Posterior cingulate gyrus (tissue), 11 donors: ENCODE measurements around the gene LDLRAP1.

Experiments used
- DNase-seq, 10 donors: peaks; one replicate each; pipeline versions ENCODE4 v3.0.0 to v3.0.0-alpha.2; 2020 to 2021; ENCODE audit warnings: mixed read lengths in 3 of 10
- intact Hi-C: fragments of 100-400 bp; cut with DNase I; formaldehyde crosslinking; loops from one replicate; pipeline ENCODE4 v1.15.1; 2023

Gene LDLRAP1

DNA sequence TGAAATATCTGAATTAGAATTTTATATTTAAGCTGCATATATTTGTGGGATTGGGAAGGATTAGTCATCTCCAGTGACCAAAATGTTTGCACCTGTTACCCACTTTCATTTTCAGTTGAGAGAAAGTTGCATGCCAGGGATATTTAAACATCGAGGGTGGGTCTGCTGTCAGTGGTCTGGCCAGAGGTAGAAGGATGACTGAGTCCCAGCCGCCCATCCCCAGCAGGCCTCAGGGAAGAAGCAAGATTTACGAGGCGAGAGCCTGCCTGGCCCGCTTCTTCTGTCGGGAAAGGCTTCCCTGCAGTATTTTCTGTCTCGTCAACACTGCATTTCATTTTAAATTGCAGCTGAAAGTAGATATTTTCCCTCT, 71.8 kb downstream of the LDLRAP1 start:
- intact Hi-C loops = loop anchor here (5.0 kb wide), 3 partner anchors 53 to 182 kb away; no protein-coding TSS in a partner anchor
- DNase-seq = no peak

DNA sequence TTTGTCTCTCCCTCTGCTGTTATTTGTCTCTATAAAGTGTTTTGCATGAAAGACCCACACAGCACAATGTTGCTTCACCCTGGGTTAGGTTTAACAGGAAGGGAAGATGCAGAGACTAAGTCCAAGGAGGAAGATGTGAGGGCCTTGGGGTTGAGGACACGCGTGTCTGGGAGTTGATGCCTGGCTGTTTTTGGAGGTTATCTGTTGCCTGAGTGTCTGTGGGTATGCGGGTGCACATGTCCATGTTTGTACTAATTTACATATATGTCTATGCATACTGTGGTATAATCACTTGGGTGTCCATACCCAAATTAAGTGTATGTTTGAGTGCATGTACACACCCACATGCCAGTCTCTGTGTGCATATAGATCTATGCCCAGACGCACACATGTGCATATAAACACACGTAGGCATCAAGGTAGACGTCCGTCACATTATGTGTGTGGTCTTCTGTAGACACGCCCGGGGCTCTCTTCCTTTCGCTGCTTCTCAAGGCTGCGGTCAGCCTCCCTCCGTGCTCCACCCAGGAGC, 72.2 kb downstream of the LDLRAP1 start:
- no peak for DNase-seq
- intact Hi-C loops = loop anchor here (2.0 to 5.0 kb wide), 4 partner anchors 53 to 185 kb away; partner anchors contain the start of gene MACO1

DNA sequence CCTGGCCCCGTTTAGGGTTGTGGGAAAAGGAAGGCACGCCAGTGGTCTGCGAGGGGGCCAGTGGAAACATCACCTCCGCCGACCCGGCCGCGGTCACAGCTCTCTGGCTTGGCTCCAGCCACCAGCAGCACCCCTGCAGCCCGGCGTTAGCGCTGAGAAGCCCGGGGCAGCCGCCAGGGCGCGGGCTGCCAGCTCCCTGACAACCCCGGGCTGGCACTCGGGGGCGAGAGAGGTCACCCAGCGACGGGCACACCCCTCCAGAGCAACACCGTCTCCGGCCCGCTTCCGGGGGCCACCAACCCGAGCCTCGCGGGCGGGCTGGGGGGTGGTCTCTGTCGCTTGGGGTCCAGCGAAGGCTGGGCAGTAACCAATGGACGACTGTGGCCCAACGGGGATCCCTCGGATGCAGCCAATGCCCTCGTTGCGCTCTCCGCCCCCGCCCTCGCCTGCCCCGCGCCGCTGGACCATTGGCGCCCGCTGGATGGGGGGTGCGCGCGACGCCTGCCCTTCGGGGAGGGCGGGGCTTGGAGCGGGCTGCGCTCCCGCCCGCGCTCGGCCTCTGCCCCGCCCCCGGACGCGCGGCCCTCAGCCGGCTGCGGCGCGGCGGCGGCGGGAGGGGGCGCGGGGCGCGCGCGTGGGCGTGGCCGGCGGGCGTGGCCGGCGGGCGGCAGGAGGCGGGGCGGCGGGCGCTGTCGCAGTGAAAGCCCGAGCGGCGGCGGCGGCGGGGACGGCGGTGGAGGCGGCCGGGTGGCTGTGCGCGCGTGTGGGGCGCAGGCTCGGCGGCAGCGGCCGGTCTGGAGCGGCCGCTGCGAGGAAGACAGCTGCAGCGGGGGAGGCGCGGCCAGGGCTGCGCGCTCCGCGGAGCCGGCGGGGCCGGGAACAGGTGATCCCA, 72.9 kb downstream of the LDLRAP1 start, which contains the start of gene MAN1C1:
MAN1C1 (plus strand) TSS at position 697 of the 892 bp plus-strand sequence. CDS start 1,007 bp downstream, outside the sequence.
- peak; percentile 84 to 98 (median 88) for DNase-seq
- intact Hi-C loops = loop anchor here (2.0 to 5.0 kb wide), 4 partner anchors 54 to 186 kb away; partner anchors contain the start of gene MACO1

DNA sequence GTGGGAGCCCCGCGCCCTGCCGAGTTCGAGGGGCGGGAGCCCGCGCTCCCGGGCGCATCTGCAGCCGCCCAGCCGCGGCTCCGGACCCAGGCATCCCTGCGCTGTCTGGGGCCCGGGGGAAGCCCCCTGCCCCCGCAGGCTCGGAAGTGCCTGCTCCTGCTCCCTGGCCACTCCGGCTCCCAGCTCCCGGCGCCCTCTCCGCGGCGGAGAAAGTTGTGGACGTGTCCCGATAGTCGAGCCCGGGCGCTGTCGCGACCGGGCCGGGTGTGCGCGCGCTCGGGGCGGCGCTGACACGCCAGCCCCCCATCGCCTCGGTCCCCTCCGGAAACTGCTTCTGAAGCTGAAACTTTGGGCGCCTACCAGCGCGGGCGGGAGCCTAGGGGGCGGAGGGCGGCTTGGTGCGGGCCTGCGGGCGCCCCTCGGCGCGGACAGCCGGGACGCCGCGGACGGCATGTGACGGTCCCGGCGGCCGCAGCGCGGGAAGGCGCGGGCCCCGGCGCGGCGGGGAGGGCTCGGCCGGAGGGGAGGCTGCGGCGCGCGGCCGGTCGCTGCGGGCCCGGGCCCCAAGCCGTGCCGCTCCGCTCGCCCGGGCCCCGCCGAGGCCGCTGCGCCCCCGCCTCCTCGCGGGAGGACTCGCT, 73.7 kb downstream of the LDLRAP1 start:
- peak in 1 of 10 donors; percentile 28 for DNase-seq
- intact Hi-C loops = loop anchor here (2.0 to 5.0 kb wide), 4 partner anchors 55 to 186 kb away; partner anchors contain the start of gene MACO1

DNA sequence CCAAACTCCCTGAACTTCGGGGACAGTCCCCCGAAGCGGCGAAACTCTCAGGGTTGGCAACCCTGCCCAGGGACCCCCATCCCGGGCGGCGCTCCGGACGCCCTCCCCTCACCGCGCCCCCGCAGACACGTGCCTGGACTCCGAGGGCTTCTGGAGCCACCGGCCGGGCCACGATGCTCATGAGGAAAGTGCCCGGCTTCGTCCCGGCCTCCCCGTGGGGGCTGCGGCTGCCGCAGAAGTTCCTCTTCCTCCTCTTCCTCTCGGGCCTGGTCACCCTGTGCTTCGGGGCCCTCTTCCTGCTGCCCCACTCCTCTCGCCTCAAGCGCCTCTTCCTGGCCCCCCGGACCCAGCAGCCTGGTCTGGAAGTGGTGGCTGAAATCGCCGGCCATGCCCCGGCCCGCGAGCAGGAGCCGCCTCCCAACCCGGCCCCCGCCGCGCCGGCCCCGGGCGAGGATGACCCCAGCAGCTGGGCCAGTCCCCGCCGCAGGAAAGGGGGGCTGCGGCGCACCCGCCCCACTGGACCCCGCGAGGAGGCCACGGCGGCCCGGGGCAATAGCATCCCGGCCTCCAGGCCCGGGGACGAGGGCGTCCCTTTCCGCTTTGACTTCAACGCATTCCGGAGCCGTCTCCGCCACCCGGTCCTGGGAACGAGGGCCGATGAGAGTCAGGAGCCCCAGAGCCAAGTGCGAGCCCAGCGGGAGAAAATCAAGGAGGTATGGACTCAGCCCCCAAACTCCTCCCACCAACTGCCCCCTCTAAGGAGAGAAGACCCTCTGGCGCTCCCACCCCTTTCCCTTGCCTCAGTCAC, 74.4 kb downstream of the LDLRAP1 start:
- intact Hi-C loops = loop anchor here (2.0 to 5.0 kb wide), 4 partner anchors 56 to 187 kb away; partner anchors contain the start of gene MACO1
- peak in 5 of 10 donors; percentile 32 to 84 (median 78) for DNase-seq

DNA sequence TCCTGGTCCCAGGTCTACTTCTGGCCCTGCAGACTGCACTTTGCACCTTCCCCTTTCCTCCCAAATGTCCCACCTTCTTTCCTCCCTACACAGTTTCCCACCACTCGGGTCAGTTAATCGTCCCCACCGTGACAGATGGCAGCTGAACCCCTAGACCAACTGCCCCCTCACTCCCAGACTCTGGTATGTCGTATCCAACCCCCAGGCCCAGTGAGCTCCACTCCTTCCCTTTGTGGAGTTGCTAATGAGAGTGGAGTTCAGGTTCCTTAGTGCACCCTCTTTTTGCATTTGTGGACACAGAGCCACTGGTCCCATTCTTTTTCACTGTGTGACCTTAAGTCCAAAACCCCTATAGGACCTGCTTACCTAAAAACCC, 75.0 kb downstream of the LDLRAP1 start:
- intact Hi-C loops = loop anchor here (5.0 kb wide), 3 partner anchors 56 to 179 kb away; no protein-coding TSS in a partner anchor
- DNase-seq = no peak
